DND-41 (cell line): ENCODE results near the gene MAP6.

ENCODE experiments used
- ATAC-seq: fragments of 200-7000 bp; cut with Tn5 transposase; 3 replicates; pipeline ENCODE4 v1.9.1; 2021; ENCODE audit warnings: low read depth; ENCODE audit not compliant: insufficient read depth
- DNase-seq: peaks from one replicate; pipeline ENCODE4 v3.0.0-alpha.2; 2020
- H2AFZ ChIP-seq: 2 replicates; pipeline ENCODE4 v1.6.0; 2012; ENCODE audit warnings: low read depth, low read length
- H3K27ac ChIP-seq: 2 replicates; pipeline ENCODE4 v1.5.1; 2012; ENCODE audit warnings: low read length, inconsistent platforms
- H3K27me3 ChIP-seq: fragments of 200-600 bp; sonication (generic); 2 replicates; pipeline ENCODE4 v1.6.0; 2012; ENCODE audit warnings: low read length, mild to moderate bottlenecking, inconsistent platforms; ENCODE audit not compliant: insufficient read depth, poor library complexity
- H3K36me3 ChIP-seq: 2 replicates; pipeline ENCODE4 v1.5.1; 2012; ENCODE audit warnings: low read length, inconsistent platforms; ENCODE audit not compliant: insufficient read depth
- H3K4me1 ChIP-seq: 2 replicates; pipeline ENCODE4 v1.5.1; 2012; ENCODE audit warnings: mild to moderate bottlenecking, low read length; ENCODE audit not compliant: insufficient read depth
- H3K4me2 ChIP-seq: 2 replicates; pipeline ENCODE4 v1.6.0; 2012; ENCODE audit warnings: mild to moderate bottlenecking, moderate library complexity, low read length, inconsistent platforms; ENCODE audit not compliant: insufficient read depth
- H3K4me3 ChIP-seq, 2 experiments: fragments of 200-600 bp in 1 of 2; shearing (Covaris generic) in 1 of 2; 2 replicates each; pipeline ENCODE4 v1.5.1; 2012 to 2016; ENCODE audit warnings: inconsistent platforms in 2 of 2, low read length in 2 of 2, mild to moderate bottlenecking in 2 of 2, low read depth in 1 of 2, moderate library complexity in 1 of 2
- H3K79me2 ChIP-seq: 2 replicates; pipeline ENCODE4 v1.6.0; 2012; ENCODE audit warnings: low read length, inconsistent platforms; ENCODE audit not compliant: insufficient read depth
- H3K9ac ChIP-seq: 2 replicates; pipeline ENCODE4 v1.6.0; 2012; ENCODE audit warnings: low read depth, mild to moderate bottlenecking, inconsistent platforms, low read length, moderate library complexity
- H3K9me3 ChIP-seq: 2 replicates; pipeline ENCODE4 v1.5.1; 2012; ENCODE audit warnings: low read length, moderate library complexity, mild to moderate bottlenecking, inconsistent platforms; ENCODE audit not compliant: insufficient read depth, severe bottlenecking
- H4K20me1 ChIP-seq: 2 replicates; pipeline ENCODE4 v1.6.0; 2012; ENCODE audit warnings: low read length; ENCODE audit not compliant: insufficient read depth
- CTCF ChIP-seq: IDR thresholded peaks from 2 replicates; pipeline ENCODE4 v1.5.1; 2012; ENCODE audit warnings: borderline replicate concordance, low read length, moderate library complexity, mild to moderate bottlenecking; ENCODE audit not compliant: poor library complexity, severe bottlenecking; ENCODE audit errors: extremely low read depth
- EZH2 ChIP-seq: IDR thresholded peaks from 3 replicates; pipeline ENCODE4 v1.6.1; 2012; ENCODE audit warnings: borderline replicate concordance, low read depth, mild to moderate bottlenecking, moderate library complexity, low read length, inconsistent platforms; ENCODE audit not compliant: severe bottlenecking

MAP6 gene

GRCh38 chr11:75615751-75616150, 53.1 kb downstream of the MAP6 start:
- H3K9ac ChIP-seq: no peak overlapping the region
- H2AFZ ChIP-seq: no peak overlapping the region
- ATAC-seq (no peak), DNase-seq (no peak)
- no peaks in the 10 kb centered on the region for H3K4me1 ChIP-seq
- no peaks in the 10 kb centered on the region for H3K36me3 ChIP-seq
- H4K20me1 ChIP-seq: no peaks in the 10 kb centered on the region
- H3K27me3 ChIP-seq: peaks cover 20% of the 10 kb centered on the region
- H3K9me3 ChIP-seq: no peaks in the 10 kb centered on the region
- no peak for TF ChIP-seq CTCF
- TF ChIP-seq EZH2: no peak
- no peak overlapping the region for H3K4me3 ChIP-seq
- H3K27ac ChIP-seq: no peak overlapping the region
- H3K4me2 ChIP-seq: no peak overlapping the region
- H3K79me2 ChIP-seq: no peaks in the 10 kb centered on the region

GRCh38 chr11:75611823-75612222, 57.0 kb downstream of the MAP6 start:
- H3K9ac ChIP-seq: no peak overlapping the region
- 0 out of 2 replicates have a peak, but pooled peaks cover 2% of the 10 kb centered on the region for H4K20me1 ChIP-seq
- H2AFZ ChIP-seq: no peak overlapping the region
- DNase-seq (no peak), ATAC-seq (no peak)
- H3K27me3 ChIP-seq: peaks cover 52% of the 10 kb centered on the region
- no peak overlapping the region for H3K4me3 ChIP-seq
- TF ChIP-seq CTCF: no peak
- H3K4me2 ChIP-seq: no peak overlapping the region
- H3K9me3 ChIP-seq: no peaks in the 10 kb centered on the region
- H3K79me2 ChIP-seq: no peaks in the 10 kb centered on the region
- no peak overlapping the region for H3K27ac ChIP-seq
- H3K4me1 ChIP-seq: no peaks in the 10 kb centered on the region
- H3K36me3 ChIP-seq: no peaks in the 10 kb centered on the region

GRCh38 chr11:75606099-75606498, 62.7 kb downstream of the MAP6 start:
- no peak overlapping the region for H3K4me3 ChIP-seq

More at GRCh38 chr11:75606099-75606498, 62.7 kb downstream of the MAP6 start:
- H2AFZ ChIP-seq: no peak overlapping the region
- H3K4me2 ChIP-seq: no peak overlapping the region
- H3K79me2 ChIP-seq: no peaks in the 10 kb centered on the region
- no peak overlapping the region for H3K27ac ChIP-seq
- ATAC-seq (no peak), DNase-seq (no peak)
- H3K27me3 ChIP-seq: peaks cover 68% of the 10 kb centered on the region
- no peaks in the 10 kb centered on the region for H3K36me3 ChIP-seq
- H3K4me1 ChIP-seq: no peaks in the 10 kb centered on the region
- H4K20me1 ChIP-seq: 0 out of 2 replicates have a peak, but pooled peaks cover 2% of the 10 kb centered on the region
- no peaks in the 10 kb centered on the region for H3K9me3 ChIP-seq
- no peak overlapping the region for H3K9ac ChIP-seq
- TF ChIP-seq EZH2 (no peak), CTCF (no peak)
